Urothelium cell line (cell line): ENCODE measurements around the gene ALG6.
"Not testable (repeated sequence)": the region's sequence is repeated elsewhere in the genome, so short reads cannot be mapped to it uniquely, and the experiment has no call there.

Experiments used
- DNase-seq: peaks from one replicate; pipeline ENCODE4 v3.0.0; 2011; ENCODE audit warnings: low spot score, mixed read lengths
- FAIRE-seq: peaks from 2 replicates; lab custom pipeline; 2011; peaks lifted over from hg19 to GRCh38; lab: Jason Lieb, UNC

ALG6 gene

DNA sequence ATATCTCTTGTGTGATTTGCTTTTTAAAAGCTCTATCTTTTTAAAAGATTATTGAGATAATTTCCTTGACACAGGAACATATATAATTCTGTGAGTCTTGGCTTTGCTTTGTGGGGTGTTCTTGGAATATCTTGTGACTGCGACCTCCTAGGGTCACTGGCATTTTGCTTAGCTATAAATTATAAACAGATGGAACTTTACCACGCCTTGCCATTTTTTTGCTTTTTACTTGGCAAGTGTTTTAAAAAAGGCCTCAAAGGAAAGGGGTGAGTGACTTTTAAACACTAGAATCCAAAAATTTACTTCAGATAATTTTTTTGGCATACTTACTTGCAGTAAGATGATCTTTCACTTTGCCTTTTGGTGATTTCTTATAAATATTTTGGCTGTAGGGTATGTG, 43.6 kb downstream of the ALG6 start:
- no peak for FAIRE-seq
- DNase-seq: no peak

DNA sequence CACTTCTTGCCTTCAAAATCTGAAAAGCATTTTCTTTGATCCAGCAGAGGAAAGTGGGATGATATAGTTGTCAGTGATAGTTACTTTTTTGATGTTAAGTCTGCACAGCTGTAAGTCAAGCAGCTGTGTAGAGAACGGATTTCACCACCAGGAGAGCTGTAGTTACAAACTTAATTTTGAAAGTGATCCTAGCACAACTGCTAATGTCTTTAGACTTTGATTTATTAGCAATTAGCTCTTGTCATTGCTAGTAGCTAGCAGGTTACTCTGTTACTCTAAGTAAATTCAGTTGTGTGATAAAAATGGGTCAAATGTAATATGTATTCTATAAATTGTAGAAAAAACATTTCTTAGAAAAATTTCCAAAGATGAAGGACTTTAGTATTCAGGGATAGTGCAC, 46.0 kb downstream of the ALG6 start:
- FAIRE-seq (no peak), DNase-seq (no peak)

DNA sequence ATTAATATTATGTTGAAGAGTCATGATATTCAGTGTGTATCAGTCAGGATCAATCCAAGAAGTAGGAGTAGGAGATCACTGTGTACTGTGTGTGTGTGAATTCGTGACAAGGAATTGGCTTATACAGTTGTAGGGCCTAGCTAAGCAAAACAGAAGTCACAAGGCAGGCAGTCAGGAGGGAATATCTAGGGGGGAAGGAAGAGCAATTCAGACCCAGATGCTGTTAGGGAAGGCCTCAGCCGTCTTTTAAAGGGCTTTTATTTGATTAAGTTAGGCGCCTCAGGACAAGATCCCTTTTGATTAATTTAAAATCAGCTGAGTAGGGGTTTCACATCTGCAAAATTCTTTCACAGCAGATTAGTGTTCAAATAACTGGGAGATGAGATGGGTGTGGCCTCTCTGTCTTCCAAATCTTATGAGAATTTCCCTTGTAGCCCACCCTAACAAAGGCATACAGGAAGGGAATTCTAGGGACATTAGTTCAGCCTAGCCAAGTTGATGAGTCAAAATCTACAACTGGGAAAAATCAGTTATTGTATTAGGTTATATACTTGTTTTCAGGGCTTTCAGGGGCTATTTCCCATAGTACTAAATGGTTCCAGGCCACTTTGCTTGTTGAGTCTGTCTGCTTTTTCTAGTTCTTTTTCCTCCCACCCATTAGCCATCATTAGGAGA, 47.4 kb downstream of the ALG6 start:
- FAIRE-seq (no peak), DNase-seq (no peak)

DNA sequence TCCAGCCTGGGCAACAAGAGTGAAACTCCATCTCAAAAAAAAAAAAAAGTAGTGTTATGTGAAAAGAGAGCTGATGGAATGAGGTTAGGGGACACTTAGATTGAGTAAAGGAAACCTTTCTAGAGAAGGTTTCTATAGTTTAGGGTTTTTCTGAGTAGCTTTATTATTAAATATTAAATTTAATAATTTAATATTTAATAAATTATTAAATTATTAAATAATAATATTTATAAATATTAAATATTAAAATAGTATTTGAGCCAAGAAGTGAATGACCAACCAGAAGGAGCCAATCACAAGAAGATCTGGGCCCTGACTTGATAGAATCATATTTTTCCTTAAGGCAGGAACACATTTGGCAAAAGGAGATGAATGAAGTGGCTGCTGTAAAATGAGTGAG, 50.7 kb downstream of the ALG6 start:
- no peak for FAIRE-seq
- DNase-seq: no peak

DNA sequence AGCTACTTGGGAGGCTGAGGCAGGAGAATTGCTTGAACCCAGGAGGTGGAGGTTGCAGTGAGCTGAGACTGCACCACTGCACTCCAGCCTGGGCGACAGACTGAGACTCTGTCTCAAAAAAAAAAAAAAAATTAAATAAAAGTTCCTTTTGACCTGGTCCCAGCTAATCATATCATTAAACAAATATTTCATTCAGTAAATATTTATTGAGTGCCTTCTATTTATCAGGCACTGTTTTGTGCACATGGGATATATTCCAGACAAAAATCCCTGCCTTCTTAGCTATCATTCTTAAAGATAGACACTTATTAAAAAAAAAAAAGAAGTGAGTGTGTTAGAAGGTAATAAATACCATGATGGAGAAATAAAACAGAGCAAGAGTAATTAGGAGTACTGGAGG, 53.3 kb downstream of the ALG6 start:
- not testable (repeated sequence) for FAIRE-seq, DNase-seq

DNA sequence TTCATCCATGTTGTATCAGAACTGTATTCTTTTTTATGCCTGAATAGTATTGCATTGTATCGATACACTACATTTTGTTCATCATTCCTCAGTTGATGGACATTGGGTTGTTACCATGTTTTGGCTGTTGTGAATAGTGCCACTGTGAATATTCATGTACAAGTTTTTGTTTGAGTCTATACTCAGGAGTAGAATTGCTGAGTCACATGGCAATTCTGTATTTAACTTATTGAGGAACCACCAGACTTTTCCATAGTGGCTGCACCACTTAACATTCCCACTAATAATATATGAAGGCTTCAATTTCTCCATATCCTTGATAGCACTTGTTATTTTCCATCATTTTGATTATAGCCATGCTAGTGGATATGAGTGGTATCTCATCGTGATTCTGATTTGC, 56.2 kb downstream of the ALG6 start:
- DNase-seq (no peak), FAIRE-seq (peak; percentile 17)

DNA sequence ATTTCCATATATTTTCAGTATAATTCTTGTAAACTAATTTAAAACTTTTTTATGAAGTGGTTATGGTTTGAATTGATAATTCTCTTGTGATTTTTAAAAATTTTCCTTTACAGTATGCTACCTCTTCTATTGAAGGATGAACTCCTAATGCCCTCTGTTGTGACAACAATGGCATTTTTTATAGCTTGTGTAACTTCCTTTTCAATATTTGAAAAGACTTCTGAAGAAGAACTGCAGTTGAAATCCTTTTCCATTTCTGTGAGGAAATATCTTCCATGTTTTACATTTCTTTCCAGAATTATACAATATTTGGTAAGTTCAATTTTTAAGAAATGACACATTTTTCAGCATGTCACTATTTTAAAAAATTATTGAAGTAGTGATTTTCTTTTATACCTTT, 61.4 kb downstream of the ALG6 start:
- no peak for DNase-seq
- no peak for FAIRE-seq

DNA sequence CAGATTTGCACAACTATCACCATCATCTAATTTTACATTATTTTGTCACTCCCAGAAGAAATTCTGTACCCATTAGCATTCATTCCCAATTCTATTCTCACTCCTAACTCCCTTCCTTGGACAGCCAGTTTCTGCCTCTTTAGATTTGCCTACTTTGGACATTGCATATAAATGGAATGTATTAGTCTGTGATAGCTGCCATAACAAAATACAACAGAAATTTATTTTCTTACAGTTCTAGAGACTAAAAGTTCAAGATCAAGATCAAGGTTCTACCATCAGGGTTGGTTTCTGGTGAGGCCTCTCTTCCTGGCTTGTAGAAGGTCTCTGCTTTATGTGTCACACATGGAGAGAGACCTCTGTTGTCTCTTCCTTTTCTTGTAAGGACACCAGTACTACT, 61.9 kb downstream of the ALG6 start:
- FAIRE-seq (no peak), DNase-seq (no peak)

DNA sequence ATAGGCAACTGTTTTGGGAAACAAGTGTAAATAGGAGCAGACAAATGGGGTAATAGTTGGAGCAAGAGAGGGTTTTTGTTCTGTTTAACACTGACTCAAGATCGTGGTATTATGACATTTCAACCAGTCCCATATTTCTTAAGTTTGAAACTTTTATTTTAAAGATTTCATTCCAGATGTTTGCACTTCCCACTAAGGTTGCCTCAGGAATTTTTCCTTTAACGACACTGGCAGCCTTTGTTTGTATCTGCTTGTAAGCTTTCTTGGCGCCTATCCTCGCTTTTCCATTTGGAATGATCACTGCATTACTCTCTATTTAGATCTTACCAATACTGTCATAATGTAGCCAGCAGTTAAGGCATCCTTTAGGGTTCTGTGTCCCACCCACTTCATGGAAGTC, 67.7 kb downstream of the ALG6 start:
- DNase-seq: no peak
- no peak for FAIRE-seq

DNA sequence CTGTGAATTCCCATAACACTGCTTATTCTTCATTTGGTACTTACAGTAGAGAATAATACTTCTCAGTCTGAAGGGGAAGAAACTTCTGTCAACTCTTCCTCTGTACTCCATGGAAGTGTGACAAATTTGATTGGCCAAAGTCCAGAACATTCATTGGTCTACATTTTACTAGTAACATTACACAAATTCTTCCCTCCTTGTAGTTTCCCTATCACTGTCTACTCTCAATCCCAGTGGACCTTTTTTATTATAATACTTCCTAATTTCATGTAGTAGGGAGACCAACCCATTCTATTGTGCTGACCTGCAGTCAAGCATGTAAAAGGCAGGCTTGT, 74.7 kb downstream of the ALG6 start:
- DNase-seq: no peak
- no peak for FAIRE-seq

DNA sequence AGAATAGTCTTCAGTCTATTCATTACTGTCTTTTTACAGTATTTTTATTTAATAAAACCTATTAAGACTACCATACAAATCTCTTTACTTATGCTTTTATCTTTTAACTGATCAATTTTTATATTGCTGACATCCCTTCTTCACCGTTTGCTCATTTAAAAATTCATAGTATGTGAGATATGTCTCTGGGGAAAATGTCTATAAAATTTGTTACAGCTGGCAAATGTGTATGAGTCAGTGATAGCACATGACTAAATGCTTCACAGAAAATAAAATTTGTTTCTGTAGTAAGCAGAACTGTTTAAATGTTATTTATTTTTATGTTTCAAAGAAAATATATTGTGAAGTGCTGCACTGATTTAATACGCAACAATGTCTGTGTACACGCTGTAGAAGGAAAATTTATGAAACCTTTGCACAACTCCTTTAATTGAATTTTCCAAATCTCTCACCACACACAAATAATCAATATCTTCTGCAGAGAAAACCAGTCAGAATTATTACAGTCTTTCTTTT, 81.4 kb downstream of the ALG6 start:
- DNase-seq (no peak), FAIRE-seq (no peak)

DNA sequence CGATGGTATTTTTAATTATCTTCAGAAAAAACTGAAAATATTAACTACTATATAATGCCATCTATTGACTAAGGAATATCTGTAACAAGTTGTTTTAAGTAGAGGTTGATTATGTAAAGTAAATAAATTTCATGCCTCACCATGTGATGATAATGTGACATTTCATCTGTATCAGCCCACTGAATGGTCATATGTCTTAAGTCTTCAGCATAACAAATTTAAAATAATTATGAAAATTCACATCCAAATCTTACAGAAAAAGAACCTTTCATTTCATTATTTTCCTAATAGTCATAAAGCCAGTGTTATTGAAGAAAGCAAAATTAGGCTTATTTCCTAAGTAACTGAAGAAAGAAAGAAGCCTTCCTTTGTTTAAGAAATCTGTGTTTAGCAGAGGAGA, 83.0 kb downstream of the ALG6 start:
- no peak for FAIRE-seq

DNA sequence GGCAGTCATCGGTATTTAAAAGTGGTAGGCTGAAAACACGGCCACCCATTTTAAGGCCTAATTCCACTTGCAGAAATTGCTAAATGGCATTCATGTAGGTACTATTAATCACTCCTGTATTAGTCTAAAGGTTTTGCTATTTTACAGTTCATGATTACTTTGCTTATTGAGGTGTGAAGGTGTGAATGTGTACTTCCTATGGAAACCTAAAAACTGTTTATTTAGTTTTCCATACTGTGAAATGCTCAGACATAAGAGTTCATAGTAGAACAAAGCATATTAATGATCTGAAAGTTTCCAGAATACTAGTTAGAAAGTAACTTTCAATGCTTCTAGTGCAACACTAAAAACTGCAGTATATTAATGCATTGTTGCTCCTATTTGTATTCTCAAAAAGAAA, 85.8 kb downstream of the ALG6 start:
- no peak for FAIRE-seq
- DNase-seq: no peak

More for the DNA sequence above, 83.0 kb downstream of the ALG6 start:
- DNase-seq: no peak

DNA sequence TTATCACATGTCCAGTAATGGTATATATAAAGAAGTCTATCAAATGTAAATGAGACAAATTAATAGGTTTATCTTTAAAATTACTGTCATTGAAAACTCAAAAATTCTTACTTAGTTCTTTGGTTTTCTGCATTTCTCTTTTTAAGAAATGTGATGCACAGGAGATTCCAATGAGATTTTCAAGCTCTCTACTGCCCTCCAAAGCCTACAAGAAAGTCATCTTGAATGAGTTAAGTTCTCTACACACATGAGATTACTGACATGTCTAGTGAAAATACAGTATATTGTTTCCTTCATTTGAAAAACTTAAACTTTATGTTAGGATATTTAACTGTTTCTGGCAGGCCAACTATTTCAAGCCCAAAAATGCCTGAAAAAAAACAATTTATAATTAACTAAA, 86.8 kb downstream of the ALG6 start:
- FAIRE-seq: no peak
- no peak for DNase-seq

DNA sequence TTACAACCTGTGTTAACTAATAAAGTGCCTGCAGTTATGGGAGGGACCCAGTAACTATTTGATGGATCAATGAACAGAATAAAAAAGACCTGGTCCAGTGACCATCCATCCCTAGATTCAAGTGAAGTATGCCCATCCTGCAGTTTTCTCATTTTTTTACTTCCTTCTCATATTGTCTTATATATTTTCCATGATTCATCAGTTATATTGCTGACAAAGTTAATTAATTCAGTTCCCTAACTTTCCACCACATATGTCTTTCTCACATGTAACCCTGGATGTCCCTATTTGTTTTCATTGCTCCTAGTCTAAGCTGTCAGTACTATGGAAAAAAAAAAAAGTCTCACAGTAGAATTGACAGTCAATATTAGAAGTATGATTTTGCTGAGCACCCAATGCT, 91.3 kb downstream of the ALG6 start:
- DNase-seq (no peak), FAIRE-seq (no peak)

DNA sequence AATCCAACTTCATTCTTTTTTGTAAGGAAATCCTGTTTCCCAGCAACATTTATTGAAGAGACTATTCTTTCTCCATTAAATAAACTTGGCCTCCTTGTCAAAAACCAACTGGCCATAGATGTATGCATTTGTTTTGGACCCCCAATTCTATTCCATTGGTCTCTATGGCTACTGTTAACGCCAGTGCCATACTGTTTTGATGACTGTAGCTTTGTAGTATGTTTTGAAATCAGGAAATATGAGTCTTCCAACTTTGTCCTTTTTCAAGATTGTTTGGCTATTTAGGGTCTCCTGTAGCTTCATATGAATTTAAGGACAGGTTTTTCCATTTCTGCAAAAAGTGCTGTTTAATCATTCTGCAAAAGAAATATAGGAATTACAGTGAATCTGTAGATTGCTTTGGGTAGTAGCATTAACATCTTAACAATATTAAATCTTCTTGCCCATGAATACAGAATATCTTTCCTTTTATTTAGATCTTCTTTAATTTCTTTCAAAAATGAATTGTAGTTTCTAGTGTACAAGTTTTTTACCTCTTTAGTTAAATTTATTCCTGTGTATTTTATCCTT, 94.3 kb downstream of the ALG6 start:
- no peak for FAIRE-seq

DNA sequence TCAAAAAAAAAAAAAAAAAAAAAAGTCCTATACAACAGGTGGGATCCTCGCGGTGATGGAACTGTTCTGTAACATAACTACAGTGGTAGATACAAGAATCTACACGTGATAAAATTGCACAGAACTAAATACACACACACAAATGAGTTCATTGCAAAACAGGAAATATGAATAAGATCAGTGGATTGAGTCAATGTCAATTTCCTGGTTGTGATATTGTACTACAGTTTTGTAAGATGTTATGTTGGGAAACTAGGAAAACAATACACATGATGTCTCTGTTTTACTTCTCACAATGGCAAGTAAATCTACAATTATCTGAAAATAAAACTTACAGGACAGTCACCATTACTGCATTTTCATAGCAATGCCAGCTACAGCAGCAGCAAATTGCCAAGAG, 95.8 kb downstream of the ALG6 start:
- DNase-seq: no peak
- no peak for FAIRE-seq

More for the DNA sequence above, 94.3 kb downstream of the ALG6 start:
- no peak for DNase-seq

DNA sequence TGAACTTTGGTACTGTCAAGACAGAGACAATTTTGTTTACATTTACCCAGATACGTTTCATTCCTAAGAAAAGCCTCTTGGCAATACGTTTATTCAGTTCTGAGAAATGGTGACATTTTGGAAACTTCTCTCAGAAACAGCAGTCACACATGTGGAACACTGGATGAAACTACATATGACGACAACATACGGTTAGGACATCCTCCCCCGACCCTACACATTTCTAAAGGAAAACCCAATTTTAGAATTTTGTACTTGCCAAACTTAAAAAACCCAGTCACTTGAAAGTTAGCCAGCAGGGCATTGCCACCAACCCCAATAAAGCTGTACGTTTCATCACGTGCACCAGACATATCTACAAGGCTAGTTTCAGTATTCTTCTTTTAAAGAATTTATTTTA, 98.8 kb downstream of the ALG6 start:
- DNase-seq: no peak
- no peak for FAIRE-seq

DNA sequence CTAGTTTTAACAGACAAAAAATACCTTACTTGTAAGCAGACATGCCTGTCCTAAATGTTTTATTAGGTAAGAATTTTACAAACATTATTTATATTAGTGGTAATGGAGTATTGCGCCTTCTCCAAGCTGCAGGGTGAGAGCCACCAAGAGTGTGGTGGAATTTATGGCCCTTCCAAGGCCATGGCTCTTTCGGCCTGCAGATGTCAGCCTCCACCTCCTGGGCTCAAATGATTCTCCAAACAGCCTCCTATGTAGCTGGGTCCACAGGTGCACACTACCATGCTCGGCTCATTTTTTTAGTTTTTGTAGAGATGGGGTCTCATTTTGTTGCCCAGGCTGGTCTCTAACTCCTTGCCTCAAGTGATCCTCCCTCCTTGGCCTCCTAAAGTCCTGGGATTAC, 99.3 kb downstream of the ALG6 start:
- no peak for DNase-seq
- FAIRE-seq: no peak

DNA sequence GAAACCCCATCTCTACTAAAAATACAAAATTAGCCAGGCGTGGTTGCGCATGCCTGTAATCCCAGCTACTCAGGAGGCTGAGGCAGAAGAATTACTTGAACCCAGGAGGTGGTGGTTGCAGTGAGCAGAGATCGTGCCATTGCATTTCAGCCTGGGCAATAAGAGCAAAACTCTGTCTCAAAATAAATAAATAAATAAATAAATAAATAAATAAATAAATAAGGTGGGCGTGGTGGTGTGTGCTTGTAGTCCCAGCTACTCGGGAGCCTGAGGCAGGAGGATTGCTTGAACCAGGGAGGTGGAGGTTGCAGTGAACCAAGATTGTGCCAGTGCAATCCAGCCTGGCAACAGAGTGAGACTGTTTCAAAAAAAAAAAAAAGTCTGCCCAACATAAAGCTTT, 101.3 kb downstream of the ALG6 start:
- not testable (repeated sequence) for DNase-seq, FAIRE-seq

DNA sequence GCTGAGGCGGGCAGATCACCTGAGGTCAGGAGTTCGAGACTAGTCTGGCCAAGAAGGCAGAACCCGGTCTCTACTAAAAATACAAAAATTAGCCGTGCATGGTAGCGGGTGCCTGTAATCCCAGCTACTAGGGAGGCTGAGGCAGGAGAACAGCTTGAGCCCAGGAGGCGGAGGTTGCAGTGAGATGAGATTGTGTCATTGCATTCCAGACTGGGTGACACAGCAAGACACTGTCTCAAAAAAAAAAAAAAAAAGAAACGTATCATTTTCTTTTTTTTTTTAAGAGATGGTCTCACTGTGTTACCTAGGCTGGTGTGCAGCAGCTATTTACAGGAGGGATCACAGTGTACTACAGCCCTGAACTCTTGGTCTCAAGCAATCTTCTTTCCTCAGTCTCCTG, 108.3 kb downstream of the ALG6 start:
- no peak for FAIRE-seq
- no peak for DNase-seq

DNA sequence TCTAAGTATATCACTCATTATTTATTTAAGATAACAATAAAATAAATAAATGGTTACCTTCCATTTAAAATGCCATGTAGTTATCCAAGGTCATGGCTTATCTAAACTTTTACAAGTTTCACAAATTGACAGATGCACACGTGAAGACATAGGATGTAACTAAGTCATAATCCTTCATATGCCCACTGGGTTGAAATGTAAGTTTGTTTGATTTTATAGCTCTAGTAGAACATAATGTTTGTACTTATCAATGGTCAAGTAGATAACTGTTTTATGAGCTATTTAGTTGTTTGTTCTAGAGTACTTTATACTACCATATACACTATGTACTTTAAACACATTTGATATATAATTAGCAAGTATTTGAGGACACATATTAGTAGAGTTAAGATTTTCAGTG, 112.6 kb downstream of the ALG6 start:
- DNase-seq (no peak), FAIRE-seq (peak; percentile 56)

DNA sequence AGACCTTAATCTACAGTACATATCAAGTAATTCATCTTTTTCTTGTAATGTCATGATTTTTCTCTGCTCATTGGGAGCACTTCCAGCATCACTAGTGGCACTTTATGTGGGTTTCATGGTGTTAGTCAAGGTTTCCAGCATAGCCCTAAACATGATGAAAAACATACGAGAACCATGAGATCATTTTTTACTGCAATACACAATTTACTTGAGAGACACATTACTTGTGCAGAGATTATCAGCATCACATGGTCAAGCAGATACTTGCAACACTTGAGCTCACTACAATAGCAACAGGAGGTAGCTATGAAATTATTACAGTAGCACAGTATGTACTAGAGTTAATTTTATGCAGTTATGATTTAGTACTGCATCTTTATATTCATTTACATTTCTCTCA, 119.2 kb downstream of the ALG6 start:
- DNase-seq (no peak), FAIRE-seq (no peak)
